22Rv1 (cell line): ENCODE measurements around the gene SLC19A3.

Experiments
- CTCF ChIP-seq: fragments of 450-650 bp; IDR thresholded peaks from 2 replicates; pipeline ENCODE4 v1.5.1; 2017; ENCODE audit warnings: mild to moderate bottlenecking
- ZFX ChIP-seq: fragments of 450-650 bp; IDR thresholded peaks from 2 replicates; pipeline ENCODE4 v1.6.1; 2017; ENCODE audit warnings: antibody characterized with exemption, borderline replicate concordance

DNA sequence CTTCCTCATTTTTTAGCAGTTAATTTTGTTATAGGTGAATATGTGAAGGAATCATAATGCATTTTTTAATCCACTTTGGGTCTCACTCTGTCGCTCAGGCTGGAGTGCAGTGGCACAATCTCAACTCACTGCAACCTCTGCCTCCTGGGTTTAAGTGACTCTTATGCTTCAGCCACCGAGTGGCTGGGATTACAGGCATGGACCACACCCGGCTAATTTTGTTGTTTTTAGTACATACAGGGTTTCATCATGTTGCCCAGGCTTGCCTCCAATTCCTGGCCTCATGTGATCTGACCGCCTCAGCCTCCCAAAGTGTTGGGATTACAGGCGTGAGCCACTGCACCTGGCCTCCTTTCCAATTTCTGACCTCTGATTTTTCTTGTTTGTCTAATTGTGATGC is 33.6 kb downstream of the SLC19A3 start:
- TF ChIP-seq CTCF, result no peak
- TF ChIP-seq ZFX, result no peak
